Mesendoderm (in vitro differentiated cells): ENCODE measurements around the gene SGCG.

Experiments
- DNase-seq: peaks from one replicate; pipeline ENCODE4 v3.0.0; 2013
- H2AK5ac ChIP-seq: 2 replicates; pipeline ENCODE4 v1.6.1; 2013; ENCODE audit warnings: low read length, inconsistent platforms
- H2BK120ac ChIP-seq: 2 replicates; pipeline ENCODE4 v1.6.1; 2013; ENCODE audit warnings: low read depth, mild to moderate bottlenecking, low read length, moderate library complexity, mixed read lengths
- H2BK15ac ChIP-seq: replicated peaks from 2 replicates; pipeline ENCODE4 v1.6.1; 2013; ENCODE audit warnings: low read depth, mild to moderate bottlenecking, moderate library complexity
- H2BK5ac ChIP-seq: 2 replicates; pipeline ENCODE4 v1.6.1; 2013; ENCODE audit warnings: low read length, inconsistent platforms
- H3K18ac ChIP-seq: 2 replicates; pipeline ENCODE4 v1.6.1; 2013; ENCODE audit warnings: mild to moderate bottlenecking, low read length, mixed read lengths
- H3K23ac ChIP-seq: one replicate; pipeline ENCODE4 v1.6.1; 2013; ENCODE audit warnings: low read length
- H3K27ac ChIP-seq: 2 replicates; pipeline ENCODE4 v1.5.1; 2013; ENCODE audit warnings: low read depth, mild to moderate bottlenecking, inconsistent platforms, low read length, moderate library complexity
- H3K27me3 ChIP-seq: 2 replicates; pipeline ENCODE4 v1.6.1; 2013; ENCODE audit warnings: low read length, control low read depth, mild to moderate bottlenecking, inconsistent platforms; ENCODE audit not compliant: insufficient read depth, poor library complexity
- H3K36me3 ChIP-seq: 2 replicates; pipeline ENCODE4 v1.6.1; 2013; ENCODE audit warnings: low read length, inconsistent platforms; ENCODE audit not compliant: control insufficient read depth, insufficient read depth
- H3K4ac ChIP-seq: one replicate; pipeline ENCODE4 v1.6.1; 2013; ENCODE audit warnings: low read depth, mild to moderate bottlenecking, low read length, moderate library complexity
- H3K4me1 ChIP-seq: 2 replicates; pipeline ENCODE4 v1.6.1; 2013; ENCODE audit warnings: low read depth, low read length, inconsistent platforms; ENCODE audit not compliant: control insufficient read depth
- H3K4me2 ChIP-seq: 2 replicates; pipeline ENCODE4 v1.6.1; 2013; ENCODE audit warnings: low read length
- H3K4me3 ChIP-seq: 2 replicates; pipeline ENCODE4 v1.5.1; 2013; ENCODE audit warnings: mild to moderate bottlenecking, low read length
- H3K56ac ChIP-seq: one replicate; pipeline ENCODE4 v1.6.1; 2013; ENCODE audit warnings: low read length
- H3K79me1 ChIP-seq: 2 replicates; pipeline ENCODE4 v1.6.1; 2013; ENCODE audit warnings: low read length, inconsistent platforms
- H3K79me2 ChIP-seq: 2 replicates; pipeline ENCODE4 v1.6.1; 2013; ENCODE audit warnings: mild to moderate bottlenecking, low read length; ENCODE audit not compliant: control insufficient read depth, insufficient read depth
- H3K9ac ChIP-seq: 2 replicates; pipeline ENCODE4 v1.6.1; 2013; ENCODE audit warnings: low read length, inconsistent platforms
- H4K5ac ChIP-seq: one replicate; pipeline ENCODE4 v1.6.1; 2013; ENCODE audit warnings: low read length
- H4K8ac ChIP-seq: one replicate; pipeline ENCODE4 v1.6.1; 2013; ENCODE audit warnings: low read depth, mild to moderate bottlenecking, control low read depth, low read length, moderate library complexity
- WGBS: extraction: QIAGEN DNeasy Blood & Tissue Kit; methylation state at CpG from one replicate; pipeline ENCODE4 v1.1.7; 2013; ENCODE audit warnings: low lambda C conversion rate, missing lambda C conversion rate; ENCODE audit not compliant: insufficient coverage; ENCODE audit errors: extremely low coverage; 5-methylcytosine and 5-hydroxymethylcytosine counted together

SGCG gene

DNA sequence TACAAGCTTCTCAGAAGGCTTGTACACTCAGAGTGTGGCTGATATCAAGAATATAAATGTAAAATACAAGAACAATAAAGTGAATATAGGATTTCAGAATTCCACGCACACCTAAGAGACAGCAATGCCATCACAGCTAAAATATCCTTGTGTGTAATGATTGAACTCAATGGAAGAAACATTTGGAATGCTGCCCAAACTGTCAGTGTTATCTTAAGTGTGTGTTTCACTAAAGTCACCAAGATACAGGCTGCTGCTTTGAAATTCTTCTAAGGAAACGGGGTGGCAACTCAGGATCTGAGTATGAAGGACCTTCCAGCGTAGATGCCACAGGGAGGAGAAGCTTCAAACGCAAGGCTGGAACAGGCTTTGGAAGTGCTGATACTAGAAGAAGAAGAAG lies 86.8 kb downstream of the SGCG start:
- Histone ChIP-seq H2BK15ac (no peak overlapping the region), H3K4me2 (no peak overlapping the region), H3K79me2 (no peaks in the 10 kb centered on the region), H3K4ac (no peak overlapping the region), H3K79me1 (no peaks in the 10 kb centered on the region), H3K36me3 (no peaks in the 10 kb centered on the region), H3K27me3 (no peaks in the 10 kb centered on the region), H3K56ac (no peak overlapping the region), H3K23ac (no peak overlapping the region), H3K27ac (no peak overlapping the region), H4K8ac (no peak overlapping the region), H3K4me3 (no peak overlapping the region), H2AK5ac (no peak overlapping the region), H3K18ac (no peak overlapping the region), H4K5ac (no peak overlapping the region), H3K9ac (no peak overlapping the region), H2BK120ac (no peak overlapping the region), H2BK5ac (no peak overlapping the region), H3K4me1 (no peaks in the 10 kb centered on the region)
- no CpG with 5 or more reads among the region's 4 CpGs for WGBS
- no peak for DNase-seq

DNA sequence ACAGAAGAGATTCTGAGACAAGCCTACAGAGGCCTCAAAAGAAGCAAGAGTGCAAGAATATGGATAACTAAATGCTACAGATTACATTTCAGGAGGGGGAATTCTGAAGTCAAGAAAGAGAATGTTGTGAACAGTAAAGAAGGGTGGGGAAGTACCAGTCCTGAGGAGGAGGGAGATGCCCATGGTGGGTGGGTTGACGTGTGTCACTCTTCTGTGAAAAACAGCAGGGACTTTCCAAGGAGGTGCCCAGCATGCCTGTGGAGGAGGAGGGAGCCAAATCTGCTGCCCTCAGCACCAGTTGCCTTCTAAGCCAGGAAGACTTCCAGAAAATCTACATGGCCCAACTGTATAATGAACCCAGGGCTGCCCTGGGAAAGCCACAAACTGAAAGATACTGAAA lies 87.7 kb downstream of the SGCG start:
- Histone ChIP-seq H4K8ac (no peak overlapping the region), H2BK5ac (no peak overlapping the region), H3K4me1 (no peaks in the 10 kb centered on the region), H3K4ac (no peak overlapping the region), H3K27ac (no peak overlapping the region), H3K56ac (no peak overlapping the region), H3K4me3 (no peak overlapping the region), H3K79me2 (no peaks in the 10 kb centered on the region), H2BK15ac (no peak overlapping the region), H2AK5ac (no peak overlapping the region), H2BK120ac (no peak overlapping the region), H3K23ac (no peak overlapping the region), H3K27me3 (no peaks in the 10 kb centered on the region), H4K5ac (no peak overlapping the region), H3K79me1 (no peaks in the 10 kb centered on the region), H3K4me2 (no peak overlapping the region), H3K36me3 (no peaks in the 10 kb centered on the region), H3K9ac (no peak overlapping the region), H3K18ac (no peak overlapping the region)
- no CpG with 5 or more reads among the region's 1 CpG for WGBS
- DNase-seq = no peak

DNA sequence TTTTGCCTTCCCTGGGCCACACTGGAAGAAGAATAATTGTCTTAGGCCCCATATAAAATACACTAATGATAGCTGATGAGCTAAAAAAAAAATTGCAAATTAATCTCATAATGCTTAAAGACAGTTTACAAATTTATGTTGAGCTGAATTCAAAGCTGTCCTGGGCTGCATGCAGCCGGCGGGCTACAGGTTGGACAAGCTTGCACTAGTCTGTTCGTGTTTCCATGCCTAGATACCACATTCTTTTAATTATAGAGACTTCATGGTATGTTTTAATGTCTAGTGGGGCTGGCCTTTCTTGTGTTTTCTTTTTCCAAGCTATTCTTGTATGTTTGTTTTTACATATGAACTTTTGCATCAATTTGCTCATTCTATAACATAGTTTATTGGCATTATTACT lies 90.6 kb downstream of the SGCG start:
- Histone ChIP-seq H3K9ac (no peak overlapping the region), H3K4me3 (no peak overlapping the region), H4K5ac (no peak overlapping the region), H3K79me1 (no peaks in the 10 kb centered on the region), H3K79me2 (no peaks in the 10 kb centered on the region), H2AK5ac (no peak overlapping the region), H2BK15ac (no peak overlapping the region), H3K27ac (no peak overlapping the region), H3K56ac (no peak overlapping the region), H3K23ac (no peak overlapping the region), H4K8ac (no peak overlapping the region), H3K36me3 (no peaks in the 10 kb centered on the region), H3K4me1 (no peaks in the 10 kb centered on the region), H3K27me3 (no peaks in the 10 kb centered on the region), H3K4me2 (no peak overlapping the region), H3K18ac (no peak overlapping the region), H2BK120ac (no peak overlapping the region), H3K4ac (no peak overlapping the region), H2BK5ac (no peak overlapping the region)
- no CpG with 5 or more reads among the region's 3 CpGs for WGBS
- no peak for DNase-seq

DNA sequence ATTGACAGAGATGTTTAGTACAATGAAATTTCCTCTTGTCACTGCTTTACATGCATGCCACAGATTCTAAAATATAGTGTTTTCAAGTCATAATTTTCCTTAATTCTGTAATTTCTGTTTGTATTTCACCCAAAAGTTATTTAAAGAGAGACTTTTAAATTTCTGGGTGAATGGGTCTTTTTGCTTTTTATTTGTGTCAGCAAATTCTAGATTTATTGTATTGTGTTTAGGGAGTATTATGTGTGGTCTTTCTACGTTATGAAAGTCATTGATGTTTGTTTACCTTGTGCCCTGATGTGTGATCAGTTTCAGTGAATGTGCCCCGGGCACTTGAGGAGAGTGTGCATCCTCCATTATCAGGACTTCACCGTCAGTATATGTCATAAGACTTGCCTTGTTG lies 92.7 kb downstream of the SGCG start:
- Histone ChIP-seq H3K4ac (no peak overlapping the region), H2BK15ac (no peak overlapping the region), H3K4me2 (no peak overlapping the region), H3K23ac (no peak overlapping the region), H3K36me3 (no peaks in the 10 kb centered on the region), H3K18ac (no peak overlapping the region), H3K9ac (no peak overlapping the region), H3K27ac (no peak overlapping the region), H3K79me1 (no peaks in the 10 kb centered on the region), H3K4me3 (no peak overlapping the region), H2BK5ac (no peak overlapping the region), H2AK5ac (no peak overlapping the region), H3K27me3 (no peaks in the 10 kb centered on the region), H2BK120ac (no peak overlapping the region), H3K79me2 (no peaks in the 10 kb centered on the region), H3K56ac (no peak overlapping the region), H4K8ac (no peak overlapping the region), H4K5ac (no peak overlapping the region), H3K4me1 (no peaks in the 10 kb centered on the region)
- no CpG with 5 or more reads among the region's 3 CpGs for WGBS
- DNase-seq = no peak

DNA sequence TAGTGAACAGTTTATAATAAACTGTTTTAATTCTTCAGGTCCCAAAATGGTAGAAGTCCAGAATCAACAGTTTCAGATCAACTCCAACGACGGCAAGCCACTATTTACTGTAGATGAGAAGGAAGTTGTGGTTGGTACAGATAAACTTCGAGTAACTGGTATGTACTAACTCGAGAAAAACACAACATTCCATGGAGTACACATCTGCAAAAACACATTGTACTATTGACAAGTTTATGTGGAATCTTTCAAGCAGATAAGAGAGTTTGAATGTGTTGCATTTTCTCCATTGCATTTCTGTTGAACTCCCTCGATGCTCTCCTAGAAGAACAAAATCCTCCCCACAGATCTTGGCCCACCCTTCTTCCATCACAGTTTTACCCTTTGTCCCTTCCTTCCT lies 98.5 kb downstream of the SGCG start:
- Histone ChIP-seq H2AK5ac (no peak overlapping the region), H3K56ac (no peak overlapping the region), H3K79me1 (no peaks in the 10 kb centered on the region), H3K9ac (no peak overlapping the region), H2BK120ac (no peak overlapping the region), H3K4me1 (no peaks in the 10 kb centered on the region), H2BK15ac (no peak overlapping the region), H3K36me3 (no peaks in the 10 kb centered on the region), H3K4ac (no peak overlapping the region), H4K5ac (no peak overlapping the region), H3K27me3 (no peaks in the 10 kb centered on the region), H3K4me2 (no peak overlapping the region), H3K27ac (no peak overlapping the region), H3K4me3 (no peak overlapping the region), H2BK5ac (no peak overlapping the region), H3K23ac (no peak overlapping the region), H4K8ac (no peak overlapping the region), H3K18ac (no peak overlapping the region), H3K79me2 (no peaks in the 10 kb centered on the region)
- DNase-seq = no peak
- WGBS = no CpG with 5 or more reads among the region's 5 CpGs

DNA sequence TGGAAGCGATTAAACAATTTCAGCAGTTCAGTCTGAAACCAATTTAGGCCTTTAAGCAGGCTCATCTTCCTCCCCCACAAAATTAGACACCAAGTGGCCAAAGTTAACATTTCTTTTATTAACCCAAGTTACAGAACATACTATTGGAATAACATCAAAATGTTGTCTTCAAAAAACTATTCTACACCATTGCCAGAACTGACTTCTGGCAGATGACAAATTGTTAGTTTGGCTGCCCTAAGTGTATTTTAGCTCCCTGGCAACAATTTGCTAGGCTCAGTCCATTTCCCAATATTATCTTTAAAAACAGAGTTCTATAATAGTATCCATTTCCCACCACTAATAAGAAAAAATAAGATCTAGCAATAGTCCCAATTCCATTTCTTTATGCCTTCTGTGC lies 107.8 kb downstream of the SGCG start:
- DNase-seq = no peak
- H4K5ac ChIP-seq = no peak overlapping the region
- no peaks in the 10 kb centered on the region for H3K36me3 ChIP-seq
- H2AK5ac ChIP-seq = no peak overlapping the region
- H3K4me3 ChIP-seq = no peak overlapping the region
- H3K79me1 ChIP-seq = no peaks in the 10 kb centered on the region
- no peak overlapping the region for H2BK15ac ChIP-seq
- no peaks in the 10 kb centered on the region for H3K27me3 ChIP-seq
- H3K23ac ChIP-seq = no peak overlapping the region
- no CpG with 5 or more reads among the region's 1 CpG for WGBS
- no peak overlapping the region for H3K27ac ChIP-seq
- no peak overlapping the region for H3K4ac ChIP-seq
- H2BK5ac ChIP-seq = no peak overlapping the region
- H3K56ac ChIP-seq = no peak overlapping the region
- H3K18ac ChIP-seq = no peak overlapping the region
- H2BK120ac ChIP-seq = no peak overlapping the region
- H4K8ac ChIP-seq = no peak overlapping the region
- no peak overlapping the region for H3K9ac ChIP-seq
- H3K4me1 ChIP-seq = no peaks in the 10 kb centered on the region
- no peaks in the 10 kb centered on the region for H3K79me2 ChIP-seq
- no peak overlapping the region for H3K4me2 ChIP-seq
